Ectodermal cell (in vitro differentiated cells): ENCODE measurements around the gene LAIR1.
"Not testable (repeated sequence)": the region's sequence is repeated elsewhere in the genome, so short reads cannot be mapped to it uniquely, and the experiment has no call there.

Experiments used
- H3K27ac ChIP-seq: 2 replicates; pipeline ENCODE4 v1.7.0; 2013; ENCODE audit warnings: mild to moderate bottlenecking, low read depth, low read length; ENCODE audit not compliant: insufficient read depth, poor library complexity, severe bottlenecking
- H3K27me3 ChIP-seq: 2 replicates; pipeline ENCODE4 v1.7.0; 2013; ENCODE audit warnings: mild to moderate bottlenecking, low read length; ENCODE audit not compliant: insufficient read depth, control insufficient read depth, poor library complexity, severe bottlenecking
- H3K36me3 ChIP-seq: one replicate; pipeline ENCODE4 v1.7.0; 2013; ENCODE audit warnings: low read length; ENCODE audit not compliant: control insufficient read depth, insufficient read depth
- H3K4me1 ChIP-seq: one replicate; pipeline ENCODE4 v1.7.0; 2013; ENCODE audit warnings: low read length; ENCODE audit not compliant: control insufficient read depth, insufficient read depth
- H3K4me3 ChIP-seq: 2 replicates; pipeline ENCODE4 v1.7.0; 2013; ENCODE audit warnings: low read depth, low read length, control low read depth; ENCODE audit not compliant: insufficient read depth
- H3K9me3 ChIP-seq: 2 replicates; pipeline ENCODE4 v1.7.0; 2013; ENCODE audit warnings: mild to moderate bottlenecking, low read length, moderate library complexity; ENCODE audit not compliant: control insufficient read depth
- WGBS, 2 experiments: methylation state at CpG; one replicate each; pipeline ENCODE4 v1.1.7; 2013; ENCODE audit warnings: missing lambda C conversion rate in 2 of 2; 5-methylcytosine and 5-hydroxymethylcytosine counted together

The LAIR1 gene

DNA sequence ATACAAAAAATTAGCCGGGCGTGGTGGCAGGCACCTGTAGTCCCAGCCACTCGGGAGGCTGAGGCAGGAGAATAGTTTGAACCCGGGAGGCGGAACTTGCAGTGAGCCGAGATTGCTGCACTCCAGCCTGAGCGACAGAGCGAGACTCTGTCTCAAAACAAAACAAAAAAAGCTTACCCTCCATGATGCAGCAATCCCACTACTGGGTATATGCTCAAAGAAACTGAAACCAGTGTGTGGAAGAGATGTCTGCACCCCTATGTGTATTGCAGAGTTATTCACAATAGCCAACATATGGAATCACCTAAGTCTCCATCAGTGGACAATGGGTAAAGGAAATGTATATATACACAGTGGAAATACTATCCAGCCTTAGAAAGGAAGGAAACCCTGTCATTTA, 31.0 kb upstream of the LAIR1 start:
- no peaks in the 10 kb centered on the region for H3K36me3 ChIP-seq
- 69 to 70% methylated on average over 8 of the region's 8 CpGs for WGBS, 2 experiments
- H3K27ac ChIP-seq: no peak overlapping the region
- H3K27me3 ChIP-seq: no peaks in the 10 kb centered on the region
- H3K9me3 ChIP-seq: no peaks in the 10 kb centered on the region
- H3K4me3 ChIP-seq: no peak overlapping the region
- H3K4me1 ChIP-seq: peaks cover 5% of the 10 kb centered on the region

DNA sequence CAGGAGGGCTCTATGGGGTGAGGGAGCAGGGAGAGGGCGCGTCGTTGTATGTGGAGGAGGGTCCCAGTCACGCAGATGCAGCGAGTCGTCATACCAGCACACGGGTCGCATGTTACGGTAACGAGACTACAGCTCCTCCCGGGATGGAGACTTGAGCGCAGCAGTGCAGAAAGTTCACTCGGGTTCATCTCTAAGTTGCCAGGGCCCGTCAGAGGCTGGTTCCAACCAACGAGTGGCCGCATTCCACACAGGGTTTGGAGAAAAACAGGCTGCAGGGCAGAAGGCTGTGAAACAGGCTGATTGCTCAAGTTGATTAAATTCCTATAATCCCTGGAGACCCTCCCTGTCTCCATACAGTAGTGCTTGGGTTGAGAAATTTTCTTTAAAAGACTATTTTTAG, 28.6 kb upstream of the LAIR1 start:
- Histone ChIP-seq H3K4me1 (peaks cover 5% of the 10 kb centered on the region), H3K27me3 (peaks cover 15% of the 10 kb centered on the region), H3K36me3 (no peaks in the 10 kb centered on the region), H3K4me3 (no peak overlapping the region), H3K9me3 (no peaks in the 10 kb centered on the region), H3K27ac (no peak overlapping the region)
- WGBS, 2 experiments: 91 to 94% methylated on average over 16 of the region's 16 CpGs

DNA sequence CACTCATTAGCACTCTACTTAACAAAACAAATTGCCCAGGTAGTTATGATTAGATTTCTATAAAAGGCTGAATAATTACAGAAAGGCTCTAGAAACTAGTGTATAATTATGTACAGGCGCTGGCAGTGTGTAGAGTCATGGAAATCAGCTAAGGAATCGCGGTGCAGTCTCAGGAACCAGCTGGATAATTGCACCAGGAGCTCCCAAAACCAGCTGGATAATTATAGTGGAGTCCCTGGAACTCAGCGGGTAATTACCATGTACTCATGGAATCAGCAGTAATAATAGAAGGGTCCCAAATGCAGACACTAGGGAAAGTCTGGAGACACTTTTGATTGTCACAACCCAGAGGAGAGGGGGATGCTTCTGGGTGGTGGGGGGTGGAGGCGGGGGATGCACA, 27.4 kb upstream of the LAIR1 start:
- Histone ChIP-seq H3K36me3 (no peaks in the 10 kb centered on the region), H3K9me3 (no peaks in the 10 kb centered on the region), H3K4me1 (peaks cover 5% of the 10 kb centered on the region), H3K27me3 (peaks cover 28% of the 10 kb centered on the region), H3K27ac (no peak overlapping the region), H3K4me3 (no peak overlapping the region)
- 87 to 89% methylated on average over 5 of the region's 5 CpGs for WGBS, 2 experiments

DNA sequence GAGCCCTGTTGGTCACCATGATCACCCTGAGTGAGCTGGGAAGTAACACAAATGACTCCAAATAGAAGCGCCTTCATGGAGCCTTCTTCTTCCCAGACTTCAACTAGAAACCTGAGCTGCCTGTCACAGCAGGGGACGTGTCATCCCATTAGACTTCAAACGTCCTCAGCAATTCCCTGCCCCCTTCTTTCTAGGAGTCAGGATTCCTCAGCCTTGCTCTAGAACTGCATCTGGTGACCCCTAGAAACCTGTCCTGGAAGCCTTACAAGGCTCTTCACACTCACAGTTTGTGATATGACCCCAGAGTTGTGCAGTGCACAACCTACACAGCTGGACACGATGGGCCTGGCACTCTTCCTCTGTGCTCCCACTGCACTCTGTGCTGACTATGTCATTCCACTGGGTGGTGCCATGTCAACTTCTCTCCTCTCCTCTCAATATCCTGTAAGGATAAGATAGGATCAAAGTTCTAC, 26.9 kb upstream of the LAIR1 start:
- Histone ChIP-seq H3K4me1 (peaks cover 5% of the 10 kb centered on the region), H3K36me3 (no peaks in the 10 kb centered on the region), H3K27ac (no peak overlapping the region), H3K9me3 (no peaks in the 10 kb centered on the region), H3K4me3 (no peak overlapping the region), H3K27me3 (peaks cover 32% of the 10 kb centered on the region)
- 9 to 17% methylated on average over 4 of the region's 4 CpGs for WGBS, 2 experiments

DNA sequence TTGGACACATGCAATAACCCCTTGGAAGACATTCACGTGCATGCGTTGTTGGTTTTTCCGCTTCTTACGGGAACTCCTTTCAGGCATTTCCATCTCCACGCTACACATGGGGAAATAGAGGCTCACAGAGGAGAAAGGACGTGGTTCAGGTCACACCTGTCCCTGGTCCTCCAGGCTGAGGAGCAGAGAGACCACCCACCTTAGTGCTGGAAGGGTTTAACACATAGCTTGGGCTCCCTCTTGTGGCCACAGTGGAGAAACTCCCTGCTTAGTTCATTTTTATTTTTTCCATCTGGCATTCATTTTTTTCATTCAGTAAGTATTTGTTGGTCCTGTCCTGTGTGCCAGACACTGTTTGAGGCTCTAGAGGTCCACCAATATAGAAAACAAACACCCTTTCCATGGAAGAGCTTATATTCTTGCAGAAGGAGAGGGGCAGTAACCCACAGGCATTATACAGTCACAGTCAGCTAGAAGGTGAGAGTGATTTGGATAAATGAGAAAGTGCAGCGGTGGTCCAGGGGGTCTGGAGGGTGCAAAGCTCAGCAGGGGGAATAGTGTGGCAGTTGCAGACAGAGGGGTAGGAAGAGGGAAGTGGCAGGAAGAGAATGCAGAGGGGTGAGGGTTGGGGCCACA, 26.3 kb upstream of the LAIR1 start:
- no peaks in the 10 kb centered on the region for H3K9me3 ChIP-seq
- H3K4me3 ChIP-seq: no peak overlapping the region
- WGBS, 2 experiments: 26 to 27% methylated on average over 7 of the region's 7 CpGs

DNA sequence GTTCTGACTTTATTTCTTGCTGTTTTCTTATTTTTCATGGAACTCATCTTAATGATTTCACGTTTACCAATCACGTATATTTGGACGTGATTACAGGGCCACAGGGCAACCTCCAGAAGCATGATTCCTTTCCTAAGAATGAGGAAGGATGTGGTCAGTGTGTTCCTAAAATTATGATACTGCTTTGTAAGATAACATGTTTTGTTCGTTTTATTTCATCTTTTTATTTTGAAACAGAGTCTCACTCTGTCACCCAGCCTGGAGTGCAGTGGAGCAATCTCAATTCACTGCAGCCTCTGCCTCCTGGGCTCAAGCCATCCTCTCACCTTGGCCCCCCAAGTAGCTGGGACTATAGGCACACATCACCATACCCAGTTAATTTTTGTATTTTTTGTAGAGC, 24.8 kb upstream of the LAIR1 start:
- no peak overlapping the region for H3K4me3 ChIP-seq
- no peaks in the 10 kb centered on the region for H3K36me3 ChIP-seq
- peaks cover 32% of the 10 kb centered on the region for H3K27me3 ChIP-seq
- no peak overlapping the region for H3K27ac ChIP-seq
- 90 to 91% methylated on average over 4 of the region's 4 CpGs for WGBS, 2 experiments
- H3K4me1 ChIP-seq: peaks cover 5% of the 10 kb centered on the region
- no peaks in the 10 kb centered on the region for H3K9me3 ChIP-seq

More for the DNA sequence above, 26.3 kb upstream of the LAIR1 start:
- Histone ChIP-seq H3K27me3 (peaks cover 32% of the 10 kb centered on the region), H3K27ac (no peak overlapping the region), H3K36me3 (no peaks in the 10 kb centered on the region), H3K4me1 (peaks cover 5% of the 10 kb centered on the region)

DNA sequence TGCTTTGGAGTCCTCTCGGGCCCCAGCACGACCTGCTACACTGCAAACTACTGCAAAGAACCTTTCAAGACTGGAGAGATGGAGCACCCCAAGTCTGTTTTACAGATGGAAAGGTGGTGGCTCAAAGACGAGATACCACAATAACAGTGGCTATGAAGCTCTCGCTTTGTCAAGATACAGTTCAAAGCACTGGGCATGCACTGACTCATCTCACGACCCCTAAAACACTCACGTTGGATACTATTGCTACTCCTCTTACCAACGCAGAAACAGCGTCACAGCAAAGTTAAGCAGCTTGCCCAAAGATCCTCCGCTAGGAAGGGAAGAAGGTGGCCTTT, 24.0 kb upstream of the LAIR1 start:
- no peak overlapping the region for H3K4me3 ChIP-seq
- H3K27ac ChIP-seq: no peak overlapping the region
- H3K36me3 ChIP-seq: no peaks in the 10 kb centered on the region
- no peaks in the 10 kb centered on the region for H3K9me3 ChIP-seq
- peaks cover 32% of the 10 kb centered on the region for H3K27me3 ChIP-seq
- WGBS, 2 experiments: 75 to 76% methylated on average over 9 of the region's 9 CpGs
- peaks cover 5% of the 10 kb centered on the region for H3K4me1 ChIP-seq

DNA sequence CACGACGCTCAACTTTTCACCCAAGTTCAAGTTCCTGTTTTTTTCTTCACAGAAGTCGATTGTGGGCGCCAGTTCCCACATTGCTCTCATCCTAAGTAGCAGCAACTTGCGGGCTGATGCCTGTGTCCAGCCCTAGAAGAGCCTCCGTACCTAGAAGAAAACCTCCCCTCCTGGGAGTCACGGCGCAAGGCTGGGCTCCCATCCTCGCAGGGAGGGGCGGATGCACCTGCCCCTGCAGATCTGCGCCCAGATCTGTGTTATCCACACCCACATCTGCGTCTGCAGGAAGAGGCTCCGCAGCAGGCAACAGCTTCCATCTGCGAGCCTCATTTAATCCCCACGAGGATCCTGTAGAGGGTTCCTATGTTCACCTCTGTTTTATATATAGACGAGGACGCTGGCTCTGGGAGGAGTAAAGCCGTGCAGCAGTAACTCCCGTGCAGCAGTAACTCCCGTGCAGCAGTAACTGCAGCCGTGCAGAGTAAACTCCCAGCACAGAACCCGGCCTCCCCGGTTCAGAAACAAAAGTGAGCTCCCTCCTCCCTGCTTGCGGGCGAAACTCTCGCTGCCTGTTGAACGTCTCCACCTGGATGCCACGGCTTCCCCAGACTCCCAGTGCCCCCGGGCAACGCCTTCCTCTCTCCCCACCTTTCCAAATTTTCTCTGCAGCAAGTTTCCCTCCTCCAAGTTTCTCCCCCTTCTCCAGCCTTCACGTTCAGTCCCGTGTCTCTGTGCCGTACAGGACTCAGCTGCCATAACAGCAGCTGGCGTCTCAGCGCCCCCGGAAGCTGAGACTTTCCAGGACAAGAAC, 23.5 kb upstream of the LAIR1 start:
- Histone ChIP-seq H3K27ac (no peak overlapping the region), H3K4me1 (peaks cover 5% of the 10 kb centered on the region), H3K4me3 (no peak overlapping the region), H3K36me3 (no peaks in the 10 kb centered on the region), H3K9me3 (no peaks in the 10 kb centered on the region), H3K27me3 (peaks cover 32% of the 10 kb centered on the region)
- 51 to 53% methylated on average over 36 of the region's 36 CpGs for WGBS, 2 experiments

DNA sequence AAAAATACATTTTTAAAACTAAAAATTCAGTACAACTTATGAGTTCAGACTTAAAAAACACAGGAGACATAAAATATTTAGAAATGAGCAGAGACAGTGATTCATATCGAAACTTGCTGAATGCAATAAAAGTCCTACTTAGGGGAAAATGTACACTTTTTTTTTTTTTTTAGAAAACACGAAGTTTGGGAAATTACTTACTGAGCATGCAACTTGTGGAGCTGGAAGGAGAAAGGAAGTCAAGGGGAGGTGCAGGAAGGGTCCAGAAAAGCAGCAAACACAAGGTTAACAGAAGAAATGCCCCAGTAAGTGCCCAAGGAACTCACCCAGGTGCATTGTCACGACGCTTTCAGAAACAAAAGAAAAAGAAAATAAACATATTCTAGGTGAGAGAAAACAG, 18.6 kb upstream of the LAIR1 start:
- 93 to 96% methylated on average over 4 of the region's 4 CpGs for WGBS, 2 experiments
- no peaks in the 10 kb centered on the region for H3K4me1 ChIP-seq
- H3K4me3 ChIP-seq: no peak overlapping the region
- H3K27me3 ChIP-seq: peaks cover 16% of the 10 kb centered on the region
- no peaks in the 10 kb centered on the region for H3K9me3 ChIP-seq
- no peak overlapping the region for H3K27ac ChIP-seq
- no peaks in the 10 kb centered on the region for H3K36me3 ChIP-seq

DNA sequence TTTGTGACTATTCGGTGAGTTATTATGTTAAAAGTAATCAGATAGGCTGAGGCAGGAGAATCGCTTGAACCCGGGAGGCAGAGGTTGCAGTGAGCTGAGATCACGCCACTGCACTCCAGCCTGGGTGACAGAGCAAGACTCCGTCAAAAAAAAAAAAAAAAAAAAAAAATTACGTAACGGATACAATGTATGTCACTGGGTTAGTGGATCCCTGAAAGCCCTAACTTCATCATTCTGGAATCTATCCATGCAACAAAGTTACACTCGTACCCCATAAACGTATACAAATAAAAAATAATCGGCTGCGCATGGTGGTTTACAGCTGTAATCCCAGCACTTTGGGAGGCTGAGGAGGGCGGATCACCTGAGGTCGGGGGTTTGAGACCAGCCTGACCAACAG, 17.3 kb upstream of the LAIR1 start:
- WGBS, 2 experiments: 85 to 87% methylated on average over 13 of the region's 13 CpGs
- not testable (repeated sequence) for H3K36me3 ChIP-seq, H3K27me3 ChIP-seq, H3K9me3 ChIP-seq, H3K4me3 ChIP-seq, H3K27ac ChIP-seq, H3K4me1 ChIP-seq
